Neural crest cell (in vitro differentiated cells): ENCODE data around the gene ANGPT4. TPM values are rescaled to one million over a fixed set of nuclear protein-coding genes. Genes with fewer than 3 reads are reported as not detected.
"Not testable (repeated sequence)": the region's sequence is repeated elsewhere in the genome, so short reads cannot be mapped to it uniquely, and the experiment has no call there.

Source experiments
- DNase-seq: peaks from one replicate; pipeline ENCODE4 v3.0.0; 2021; ENCODE audit warnings: low read depth, mixed read lengths, low spot score
- H3K27ac Mint-ChIP-seq: one replicate; pipeline ENCODE4 v1.8.0; 2021; ENCODE audit warnings: mild to moderate bottlenecking, mixed read lengths; ENCODE audit not compliant: unreplicated experiment
- H3K27me3 Mint-ChIP-seq: 2 replicates; pipeline ENCODE4 v1.8.0; 2021; ENCODE audit warnings: low read depth, mild to moderate bottlenecking, mixed read lengths
- H3K36me3 Mint-ChIP-seq: 2 replicates; pipeline ENCODE4 v1.8.0; 2021; ENCODE audit warnings: low read depth, mild to moderate bottlenecking, mixed read lengths
- H3K4me1 Mint-ChIP-seq: 2 replicates; pipeline ENCODE4 v1.8.0; 2021; ENCODE audit warnings: mixed read lengths
- H3K4me3 Mint-ChIP-seq: one replicate; pipeline ENCODE4 v1.8.0; 2021; ENCODE audit warnings: mild to moderate bottlenecking, mixed read lengths
- H3K9me3 Mint-ChIP-seq: 2 replicates; pipeline ENCODE4 v1.8.0; 2021; ENCODE audit warnings: mixed read lengths
- total RNA-seq: library from RNA; stranded (reverse); gene quantifications from 2 replicates; pipeline ENCODE4 v1.2.1, GENCODE V29; 2021
- TF ChIP-seq, protein P1 (sequence below): fragments of 200-600 bp; sonication (generic); conservative IDR thresholded peaks from 2 replicates; pipeline ENCODE4 v1.5.0; 2021; ENCODE audit warnings: antibody characterized with exemption, mild to moderate bottlenecking

The ANGPT4 gene
- total RNA-seq, 1 donor from 2014 or later: 0.07 TPM

DNA sequence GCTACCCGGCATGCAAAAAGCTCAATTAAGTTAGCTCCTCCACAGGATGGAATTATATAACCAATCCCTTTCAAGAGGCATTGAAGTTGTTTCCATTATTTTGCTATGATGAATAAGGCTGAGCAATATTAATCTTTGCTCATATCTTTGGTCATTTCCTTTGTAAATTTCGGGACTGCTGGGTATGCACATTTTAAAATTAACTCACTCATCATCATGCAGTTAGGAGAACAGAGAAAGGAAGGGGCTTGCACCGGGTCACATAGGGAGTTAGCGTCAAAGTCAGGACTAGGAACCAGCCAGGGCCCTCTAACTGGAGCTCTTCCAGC lies 83.0 kb downstream of the ANGPT4 start:
- no peak overlapping the region for H3K27ac Mint-ChIP-seq
- H3K36me3 Mint-ChIP-seq: peaks cover 3% of the 10 kb centered on the region
- H3K9me3 Mint-ChIP-seq: no peaks in the 10 kb centered on the region
- DNase-seq: no peak
- H3K4me1 Mint-ChIP-seq: peaks cover 20% of the 10 kb centered on the region
- H3K27me3 Mint-ChIP-seq: peaks cover 5% of the 10 kb centered on the region
- peak overlapping the region; percentile 81 for H3K4me3 Mint-ChIP-seq
- TF ChIP-seq, protein P1, sequence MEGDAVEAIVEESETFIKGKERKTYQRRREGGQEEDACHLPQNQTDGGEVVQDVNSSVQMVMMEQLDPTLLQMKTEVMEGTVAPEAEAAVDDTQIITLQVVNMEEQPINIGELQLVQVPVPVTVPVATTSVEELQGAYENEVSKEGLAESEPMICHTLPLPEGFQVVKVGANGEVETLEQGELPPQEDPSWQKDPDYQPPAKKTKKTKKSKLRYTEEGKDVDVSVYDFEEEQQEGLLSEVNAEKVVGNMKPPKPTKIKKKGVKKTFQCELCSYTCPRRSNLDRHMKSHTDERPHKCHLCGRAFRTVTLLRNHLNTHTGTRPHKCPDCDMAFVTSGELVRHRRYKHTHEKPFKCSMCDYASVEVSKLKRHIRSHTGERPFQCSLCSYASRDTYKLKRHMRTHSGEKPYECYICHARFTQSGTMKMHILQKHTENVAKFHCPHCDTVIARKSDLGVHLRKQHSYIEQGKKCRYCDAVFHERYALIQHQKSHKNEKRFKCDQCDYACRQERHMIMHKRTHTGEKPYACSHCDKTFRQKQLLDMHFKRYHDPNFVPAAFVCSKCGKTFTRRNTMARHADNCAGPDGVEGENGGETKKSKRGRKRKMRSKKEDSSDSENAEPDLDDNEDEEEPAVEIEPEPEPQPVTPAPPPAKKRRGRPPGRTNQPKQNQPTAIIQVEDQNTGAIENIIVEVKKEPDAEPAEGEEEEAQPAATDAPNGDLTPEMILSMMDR: no peak

DNA sequence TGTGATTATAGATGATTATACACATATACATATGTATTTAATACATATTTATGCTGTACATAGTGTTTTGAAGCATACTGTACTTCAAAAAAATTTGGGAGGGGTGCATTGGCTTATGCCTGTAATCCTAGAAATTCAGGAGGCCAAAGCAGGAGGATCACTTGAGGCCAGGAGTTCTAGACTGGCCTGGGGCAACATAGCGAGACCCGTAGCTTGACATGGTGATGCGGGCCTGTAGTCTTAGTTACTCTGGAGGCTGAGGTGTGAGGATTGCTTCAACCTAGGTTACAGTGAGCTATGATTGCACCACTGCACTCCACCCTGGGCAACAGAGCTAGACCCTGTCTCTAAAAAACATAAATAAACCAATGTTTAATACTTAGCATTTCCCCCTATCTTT lies 84.2 kb downstream of the ANGPT4 start:
- no peak for DNase-seq
- H3K27me3 Mint-ChIP-seq: no peaks in the 10 kb centered on the region
- H3K27ac Mint-ChIP-seq: no peak overlapping the region
- H3K4me3 Mint-ChIP-seq: no peak overlapping the region
- TF ChIP-seq, protein P1: no peak
- no peaks in the 10 kb centered on the region for H3K36me3 Mint-ChIP-seq
- no peaks in the 10 kb centered on the region for H3K9me3 Mint-ChIP-seq
- H3K4me1 Mint-ChIP-seq: peaks cover 20% of the 10 kb centered on the region

DNA sequence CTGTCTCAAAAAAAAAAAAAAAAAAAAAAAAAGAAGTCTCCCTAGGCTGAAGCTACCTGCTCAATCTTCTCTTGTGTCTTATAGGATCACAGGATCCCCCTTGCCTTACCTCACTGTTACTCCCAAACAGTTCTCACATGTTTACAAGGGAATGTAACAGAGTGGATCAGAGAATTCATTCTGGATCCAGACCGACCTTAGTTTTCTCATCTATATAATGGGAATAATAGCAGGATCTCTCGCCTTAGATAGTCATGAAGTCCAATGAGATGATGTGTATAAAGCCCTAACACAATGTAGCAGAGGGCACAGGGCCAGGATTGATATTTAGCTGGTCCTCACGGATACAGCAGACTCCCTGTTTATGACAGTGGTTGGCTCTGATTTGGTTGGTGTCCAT lies 84.9 kb downstream of the ANGPT4 start:
- TF ChIP-seq, protein P1: no peak
- DNase-seq: no peak
- H3K4me3 Mint-ChIP-seq: no peak overlapping the region
- H3K27ac Mint-ChIP-seq: no peak overlapping the region
- H3K36me3 Mint-ChIP-seq: no peaks in the 10 kb centered on the region
- H3K4me1 Mint-ChIP-seq: peaks cover 20% of the 10 kb centered on the region
- H3K27me3 Mint-ChIP-seq: no peaks in the 10 kb centered on the region
- H3K9me3 Mint-ChIP-seq: no peaks in the 10 kb centered on the region

DNA sequence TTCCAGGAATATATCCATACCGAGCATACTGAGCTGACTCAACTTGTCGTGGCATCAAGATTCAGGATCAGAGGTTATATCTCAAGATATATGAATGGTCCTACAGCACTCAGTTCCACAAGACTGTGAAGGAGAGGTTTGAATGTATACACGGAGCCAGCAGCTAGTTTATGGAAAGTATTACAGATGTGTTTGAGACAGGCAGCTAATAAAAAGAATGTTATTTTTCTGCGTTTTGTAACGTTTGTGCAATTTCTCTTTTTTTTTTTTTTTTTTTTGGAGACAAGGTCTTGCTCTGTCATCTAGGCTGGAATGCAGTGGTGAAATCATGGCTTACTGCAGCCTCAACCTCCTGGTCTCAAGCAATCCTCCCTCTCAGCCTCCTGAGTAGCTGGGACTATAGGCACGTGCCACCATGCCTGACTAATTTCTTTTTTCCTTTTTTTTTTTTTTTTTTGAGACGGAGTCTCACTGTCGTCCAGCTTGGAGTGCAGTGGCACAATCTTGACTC lies 86.1 kb downstream of the ANGPT4 start:
- TF ChIP-seq, protein P1: no peak
- DNase-seq: no peak
- Mint-ChIP-seq H3K36me3 (no peaks in the 10 kb centered on the region), H3K27ac (no peak overlapping the region), H3K4me3 (no peak overlapping the region), H3K4me1 (peaks cover 16% of the 10 kb centered on the region), H3K9me3 (no peaks in the 10 kb centered on the region), H3K27me3 (no peaks in the 10 kb centered on the region)

DNA sequence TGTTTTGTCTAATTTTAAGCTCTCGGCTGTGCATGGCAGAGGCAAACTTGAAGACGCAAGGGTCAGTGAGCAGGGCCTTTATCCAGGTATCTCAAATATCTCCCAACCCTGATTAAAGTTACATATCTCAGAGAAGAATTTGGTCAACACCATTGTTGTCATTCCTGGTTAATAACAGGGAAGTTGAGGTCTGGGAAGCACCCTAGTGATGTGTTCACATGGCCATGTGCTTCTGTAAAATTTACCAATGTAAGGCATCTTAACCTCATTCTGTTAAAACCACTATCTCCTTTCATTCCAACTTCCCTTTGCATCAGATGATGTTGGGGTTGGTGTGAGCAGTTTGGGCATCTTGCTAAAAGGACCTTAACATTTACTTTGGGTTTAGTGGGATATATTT lies 86.6 kb downstream of the ANGPT4 start:
- H3K36me3 Mint-ChIP-seq: no peaks in the 10 kb centered on the region
- no peak for DNase-seq
- H3K9me3 Mint-ChIP-seq: no peaks in the 10 kb centered on the region
- H3K4me3 Mint-ChIP-seq: no peak overlapping the region
- no peaks in the 10 kb centered on the region for H3K27me3 Mint-ChIP-seq
- H3K27ac Mint-ChIP-seq: no peak overlapping the region
- peaks cover 11% of the 10 kb centered on the region for H3K4me1 Mint-ChIP-seq
- TF ChIP-seq, protein P1: no peak

DNA sequence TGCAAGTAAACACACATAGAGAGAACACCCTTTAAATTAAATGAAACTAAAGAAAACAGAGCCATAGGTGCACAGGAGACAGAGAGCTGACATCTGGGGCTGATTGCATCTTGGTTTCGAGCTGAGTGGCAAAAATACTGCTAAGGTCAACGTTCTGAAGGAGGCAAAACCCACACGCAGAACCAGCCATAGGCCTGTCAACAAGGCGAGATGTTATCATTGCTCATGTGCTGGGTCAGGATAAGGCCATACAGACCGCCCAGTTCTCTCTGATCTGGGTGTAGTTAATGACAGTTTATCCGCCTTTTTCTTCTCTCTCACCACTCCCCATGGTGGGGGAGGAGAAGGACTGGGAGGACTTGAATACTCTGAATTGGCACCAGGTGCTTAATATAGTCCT lies 87.1 kb downstream of the ANGPT4 start:
- TF ChIP-seq, protein P1: no peak
- no peak overlapping the region for H3K27ac Mint-ChIP-seq
- no peak for DNase-seq
- H3K36me3 Mint-ChIP-seq: no peaks in the 10 kb centered on the region
- H3K27me3 Mint-ChIP-seq: no peaks in the 10 kb centered on the region
- H3K9me3 Mint-ChIP-seq: no peaks in the 10 kb centered on the region
- peaks cover 5% of the 10 kb centered on the region for H3K4me1 Mint-ChIP-seq
- no peak overlapping the region for H3K4me3 Mint-ChIP-seq

DNA sequence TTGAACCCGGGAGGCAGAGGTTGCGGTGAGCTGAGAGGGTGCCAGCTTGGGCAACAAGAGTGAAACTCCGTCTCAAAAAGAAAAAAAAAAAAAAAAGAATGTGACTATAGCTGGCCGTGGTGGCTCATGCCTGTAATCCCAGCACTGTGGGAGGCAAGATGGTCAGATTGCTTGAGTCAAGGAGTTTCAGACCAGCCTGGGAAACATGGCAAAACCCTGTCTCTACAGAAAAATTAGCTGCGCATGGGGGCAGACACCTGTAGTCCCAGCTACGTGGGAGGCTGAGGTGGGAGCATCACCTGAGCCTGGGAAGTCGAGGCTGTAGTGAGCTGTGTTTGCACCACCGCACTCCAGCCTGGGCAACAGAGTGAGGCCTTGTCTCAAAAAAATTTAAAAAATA lies 88.2 kb downstream of the ANGPT4 start:
- H3K27ac Mint-ChIP-seq, H3K4me3 Mint-ChIP-seq, H3K27me3 Mint-ChIP-seq, H3K9me3 Mint-ChIP-seq, H3K36me3 Mint-ChIP-seq, DNase-seq, H3K4me1 Mint-ChIP-seq: not testable (repeated sequence)
